IPS DF 6.9 (cell line): ENCODE results near the gene RCE1.

Experiments
- DNase-seq: peaks from one replicate; pipeline ENCODE4 v3.0.0-alpha.2; 2013; ENCODE audit warnings: low read depth, low spot score
- H3K27ac ChIP-seq: one replicate; pipeline ENCODE4 v1.5.1; 2013; ENCODE audit warnings: low read length, control low read depth
- H3K27me3 ChIP-seq: 2 replicates; pipeline ENCODE4 v1.6.1; 2013; ENCODE audit warnings: mild to moderate bottlenecking, low read length; ENCODE audit not compliant: control insufficient read depth, insufficient read depth
- H3K36me3 ChIP-seq: 2 replicates; pipeline ENCODE4 v1.6.1; 2013; ENCODE audit warnings: low read length; ENCODE audit not compliant: control insufficient read depth, insufficient read depth
- H3K4me1 ChIP-seq: 2 replicates; pipeline ENCODE4 v1.6.1; 2013; ENCODE audit warnings: low read length; ENCODE audit not compliant: control insufficient read depth, insufficient read depth
- H3K4me3 ChIP-seq: 2 replicates; pipeline ENCODE4 v1.5.1; 2013; ENCODE audit warnings: mild to moderate bottlenecking, low read length
- H3K9me3 ChIP-seq: 2 replicates; pipeline ENCODE4 v1.6.1; 2013; ENCODE audit warnings: low read length, inconsistent platforms; ENCODE audit not compliant: control insufficient read depth, insufficient read depth
- WGBS: extraction: QIAGEN DNeasy Blood & Tissue Kit; methylation state at CpG from one replicate; pipeline ENCODE4 v1.1.7; 2013; ENCODE audit warnings: mixed read lengths, missing lambda C conversion rate; ENCODE audit not compliant: insufficient read length, insufficient coverage; 5-methylcytosine and 5-hydroxymethylcytosine counted together

RCE1 gene

DNA sequence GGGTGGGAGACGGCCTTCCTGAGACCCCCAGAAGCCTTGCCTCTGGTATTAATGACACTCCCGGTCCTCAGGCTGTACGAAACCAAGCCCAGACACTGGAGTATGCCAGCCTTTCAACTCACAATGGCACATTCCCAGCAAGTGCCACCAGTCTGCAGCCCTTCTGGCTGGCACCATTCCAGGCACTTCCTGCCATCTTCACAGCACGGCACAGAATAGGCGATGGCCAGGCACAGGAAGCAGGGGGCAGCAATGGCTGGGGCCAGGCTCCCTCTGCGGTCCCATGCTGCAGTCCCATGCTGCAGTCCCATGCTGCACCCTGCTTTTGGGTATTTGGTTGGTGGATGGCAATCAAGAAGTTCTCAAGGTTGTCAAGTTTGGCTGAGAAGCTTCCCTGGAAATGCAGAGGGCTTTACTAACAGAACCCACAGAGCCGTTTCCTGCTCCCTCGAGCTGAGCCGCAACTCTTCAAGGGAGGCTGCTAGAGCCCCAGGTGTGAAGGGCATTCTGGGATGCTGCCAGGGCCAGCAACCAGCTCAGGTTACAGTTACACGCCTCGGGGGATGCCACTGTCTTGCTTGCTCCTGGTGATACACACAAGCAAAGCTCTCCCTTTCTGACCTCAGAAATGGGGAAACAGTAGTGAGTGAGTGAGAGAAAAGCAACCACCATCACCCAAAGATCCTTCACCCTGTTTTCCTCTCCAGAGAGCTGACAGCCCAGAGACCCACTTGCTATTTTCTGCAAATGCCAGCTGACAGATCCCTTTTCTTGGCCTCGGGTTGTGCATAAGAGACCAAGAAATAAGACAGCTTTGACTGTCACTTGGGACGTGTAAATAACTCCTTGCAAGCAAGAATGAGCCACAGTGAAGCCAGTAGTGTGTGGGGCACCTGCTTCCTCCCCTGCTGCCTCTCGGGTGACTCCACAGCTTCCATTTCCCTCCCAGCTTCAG, 37.5 kb downstream of the RCE1 start:
- Histone ChIP-seq H3K4me1 (no peaks in the 10 kb centered on the region; the same call in 1 of the 2 replicates), H3K27me3 (no peaks in the 10 kb centered on the region), H3K9me3 (no peaks in the 10 kb centered on the region), H3K36me3 (no peaks in the 10 kb centered on the region), H3K27ac (no peak overlapping the region), H3K4me3 (no peak overlapping the region)
- DNase-seq = no peak
- WGBS = no CpG with 5 or more reads among the region's 14 CpGs

DNA sequence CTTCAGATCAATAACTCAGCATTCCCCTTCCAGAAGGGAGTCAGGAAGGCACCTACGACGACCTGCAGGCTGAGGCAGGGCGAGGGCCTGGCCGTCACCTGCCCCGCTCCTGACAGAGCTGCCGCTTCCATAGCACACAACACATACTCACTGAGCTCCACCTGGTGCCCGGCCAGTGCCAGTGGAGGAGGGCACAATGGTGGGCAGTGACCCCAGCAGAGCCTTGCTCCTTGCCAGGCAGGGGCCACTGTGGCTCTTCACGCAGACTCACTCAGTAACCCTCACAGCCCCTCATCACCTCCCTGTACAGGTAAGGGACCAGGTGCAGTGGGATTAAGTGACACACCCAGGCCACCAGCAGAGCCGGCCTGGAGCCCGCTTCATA, 38.2 kb downstream of the RCE1 start:
- no CpG with 5 or more reads among the region's 10 CpGs for WGBS
- Histone ChIP-seq H3K4me3 (no peak overlapping the region), H3K27ac (no peak overlapping the region), H3K27me3 (no peaks in the 10 kb centered on the region), H3K36me3 (no peaks in the 10 kb centered on the region), H3K9me3 (no peaks in the 10 kb centered on the region), H3K4me1 (no peaks in the 10 kb centered on the region; the same call in 1 of the 2 replicates)
- no peak for DNase-seq

DNA sequence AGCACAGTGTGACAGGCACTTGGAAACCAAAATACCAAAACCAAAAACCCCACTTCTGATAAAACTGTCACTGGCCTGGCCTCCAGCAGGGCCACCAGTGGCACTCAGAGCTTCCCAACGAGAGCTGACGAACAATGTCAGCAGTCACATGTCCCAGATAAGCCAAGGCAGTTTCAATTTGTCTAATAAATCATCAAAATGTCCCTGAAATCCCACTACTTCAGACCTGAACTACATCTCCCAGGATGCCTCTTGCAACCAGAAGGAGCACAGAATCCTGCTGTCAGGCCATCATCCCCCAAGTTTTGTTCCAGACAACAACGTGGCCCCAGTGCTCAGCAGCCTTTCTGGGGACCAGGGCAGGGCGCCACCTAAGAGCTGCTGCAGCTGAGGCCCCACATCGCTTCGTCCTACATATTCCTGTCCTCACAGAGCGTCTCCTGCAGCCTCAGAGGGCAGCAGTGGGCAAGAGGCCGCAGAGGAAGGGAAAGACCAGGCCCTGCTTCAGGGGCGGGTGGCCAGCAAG, 38.7 kb downstream of the RCE1 start:
- no peaks in the 10 kb centered on the region for H3K27me3 ChIP-seq
- H3K4me3 ChIP-seq = no peak overlapping the region
- no peaks in the 10 kb centered on the region for H3K36me3 ChIP-seq
- no peaks in the 10 kb centered on the region; the same call in 1 of the 2 replicates for H3K4me1 ChIP-seq
- no CpG with 5 or more reads among the region's 9 CpGs for WGBS
- no peak for DNase-seq
- no peak overlapping the region for H3K27ac ChIP-seq
- H3K9me3 ChIP-seq = no peaks in the 10 kb centered on the region

- Histone ChIP-seq H3K4me3 (no peak overlapping the region), H3K36me3 (no peaks in the 10 kb centered on the region), H3K9me3 (no peaks in the 10 kb centered on the region), H3K27ac (no peak overlapping the region), H3K27me3 (no peaks in the 10 kb centered on the region), H3K4me1 (no peaks in the 10 kb centered on the region; the same call in 1 of the 2 replicates)
- DNase-seq = no peak
- no CpG with 5 or more reads among the region's 14 CpGs for WGBS
These were observed 39.3 kb downstream of the RCE1 start for GRCh38 chr11:66882561-66883015.

DNA sequence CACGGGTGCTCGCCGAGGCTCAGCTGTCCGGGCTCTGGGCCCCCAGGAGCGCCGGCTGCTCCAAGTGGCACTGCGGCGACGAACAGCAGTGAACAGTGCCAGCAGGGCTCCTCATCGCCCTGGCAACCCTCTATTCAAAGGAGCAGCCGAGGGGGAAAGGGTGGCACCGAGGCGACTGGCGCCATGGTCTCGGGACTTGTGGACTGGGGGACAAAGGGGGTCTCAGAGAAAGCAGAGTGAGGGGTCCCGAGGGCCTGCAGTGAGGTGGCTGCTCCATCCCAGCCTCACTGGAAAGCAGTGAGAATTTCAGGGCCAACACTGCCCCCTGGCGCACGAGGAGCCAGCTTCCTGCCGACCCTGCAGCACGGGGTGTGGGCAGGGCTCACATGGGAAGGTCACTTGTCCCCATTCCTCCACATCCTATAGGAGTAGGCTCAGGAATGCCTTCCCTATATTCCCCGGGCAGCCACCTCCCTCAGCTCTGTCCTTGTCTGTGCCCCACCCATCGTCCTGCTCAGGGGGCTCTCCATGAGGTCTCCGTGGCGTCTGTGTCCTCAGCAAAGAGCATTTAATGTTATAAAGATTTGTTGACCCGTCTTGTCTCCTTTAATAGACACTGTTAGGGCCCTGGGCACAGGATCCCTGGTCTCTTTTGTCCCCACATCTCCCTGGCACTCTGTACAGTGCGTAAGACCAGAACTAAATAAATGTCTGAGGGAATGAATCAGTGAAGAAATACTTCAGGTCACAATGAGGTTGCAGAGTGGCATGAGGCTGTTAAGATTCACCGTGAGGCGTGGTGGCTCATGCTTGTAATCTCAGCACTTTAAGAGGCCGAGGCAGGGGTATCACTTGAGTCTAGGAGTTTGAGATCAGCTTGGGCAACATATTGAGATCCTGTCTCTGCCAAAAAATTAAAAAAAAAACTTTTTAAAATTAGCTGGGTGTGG, 40.0 kb downstream of the RCE1 start:
- H3K36me3 ChIP-seq = no peaks in the 10 kb centered on the region
- H3K27ac ChIP-seq = no peak overlapping the region
- no peaks in the 10 kb centered on the region for H3K27me3 ChIP-seq
- no peak overlapping the region for H3K4me3 ChIP-seq
- peak; percentile 58 for DNase-seq
- no peaks in the 10 kb centered on the region; the same call in 1 of the 2 replicates for H3K4me1 ChIP-seq
- WGBS = no CpG with 5 or more reads among the region's 29 CpGs
- no peaks in the 10 kb centered on the region for H3K9me3 ChIP-seq

DNA sequence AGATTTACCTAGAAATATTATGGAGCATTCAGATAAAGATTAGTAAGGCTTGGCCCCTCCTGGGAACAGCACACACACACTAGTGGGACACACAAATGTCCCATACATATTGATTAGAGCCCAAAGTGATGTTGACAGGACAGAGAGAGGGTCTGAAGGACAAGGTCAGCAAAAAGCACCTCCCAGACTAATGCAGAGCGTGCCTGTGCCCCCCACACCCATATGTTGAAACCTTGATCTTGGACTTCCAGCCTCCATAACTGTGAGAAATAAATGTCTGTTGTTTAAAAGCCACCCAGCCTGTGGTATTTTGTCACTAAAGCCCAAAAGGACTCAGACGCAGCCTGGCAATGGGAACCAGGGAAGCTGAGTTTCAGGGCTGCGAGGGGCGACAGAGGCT, 41.2 kb downstream of the RCE1 start:
- no peaks in the 10 kb centered on the region; the same call in 1 of the 2 replicates for H3K4me1 ChIP-seq
- H3K27me3 ChIP-seq = no peaks in the 10 kb centered on the region
- no peaks in the 10 kb centered on the region for H3K36me3 ChIP-seq
- no peak overlapping the region for H3K27ac ChIP-seq
- no peak overlapping the region for H3K4me3 ChIP-seq
- no peaks in the 10 kb centered on the region for H3K9me3 ChIP-seq
- DNase-seq = no peak
- WGBS = no CpG with 5 or more reads among the region's 4 CpGs

GRCh38 chr11:66885469-66885868, 42.2 kb downstream of the RCE1 start:
- H3K4me1 ChIP-seq = no peaks in the 10 kb centered on the region; the same call in 1 of the 2 replicates
- H3K27me3 ChIP-seq = no peaks in the 10 kb centered on the region
- H3K4me3 ChIP-seq = no peak overlapping the region
- H3K36me3 ChIP-seq = no peaks in the 10 kb centered on the region
- no peaks in the 10 kb centered on the region for H3K9me3 ChIP-seq
- WGBS = no CpG with 5 or more reads among the region's 4 CpGs
- no peak overlapping the region for H3K27ac ChIP-seq
- DNase-seq = no peak

DNA sequence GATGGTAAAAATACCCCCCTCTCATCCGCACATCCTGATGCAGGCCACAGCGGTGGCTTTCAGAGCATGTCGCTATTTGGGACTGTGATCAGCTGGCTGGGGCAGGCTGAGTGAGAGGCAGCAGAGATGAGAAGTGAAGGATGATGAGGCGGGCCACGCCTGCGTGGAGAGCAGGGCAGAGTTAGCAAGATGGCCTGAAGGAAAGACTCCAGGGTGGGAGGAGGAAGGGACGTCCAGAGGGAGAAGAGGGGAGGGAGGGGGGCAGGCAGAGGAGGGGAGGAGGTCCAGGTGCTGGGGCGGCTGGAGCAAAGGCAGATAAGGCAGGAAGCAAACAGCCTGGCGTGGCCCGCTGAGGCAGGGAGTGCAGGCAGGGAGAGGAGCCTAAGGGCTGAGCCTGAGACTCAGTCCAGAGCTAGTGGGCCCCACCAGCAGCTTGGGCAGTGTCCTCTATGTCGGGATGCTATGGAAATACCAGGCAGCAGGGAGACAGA, 42.8 kb downstream of the RCE1 start:
- no peak overlapping the region for H3K4me3 ChIP-seq
- WGBS = no CpG with 5 or more reads among the region's 11 CpGs
- no peaks in the 10 kb centered on the region for H3K4me1 ChIP-seq
- H3K36me3 ChIP-seq = no peaks in the 10 kb centered on the region
- DNase-seq = no peak
- no peak overlapping the region for H3K27ac ChIP-seq
- no peaks in the 10 kb centered on the region for H3K9me3 ChIP-seq
- H3K27me3 ChIP-seq = no peaks in the 10 kb centered on the region

DNA sequence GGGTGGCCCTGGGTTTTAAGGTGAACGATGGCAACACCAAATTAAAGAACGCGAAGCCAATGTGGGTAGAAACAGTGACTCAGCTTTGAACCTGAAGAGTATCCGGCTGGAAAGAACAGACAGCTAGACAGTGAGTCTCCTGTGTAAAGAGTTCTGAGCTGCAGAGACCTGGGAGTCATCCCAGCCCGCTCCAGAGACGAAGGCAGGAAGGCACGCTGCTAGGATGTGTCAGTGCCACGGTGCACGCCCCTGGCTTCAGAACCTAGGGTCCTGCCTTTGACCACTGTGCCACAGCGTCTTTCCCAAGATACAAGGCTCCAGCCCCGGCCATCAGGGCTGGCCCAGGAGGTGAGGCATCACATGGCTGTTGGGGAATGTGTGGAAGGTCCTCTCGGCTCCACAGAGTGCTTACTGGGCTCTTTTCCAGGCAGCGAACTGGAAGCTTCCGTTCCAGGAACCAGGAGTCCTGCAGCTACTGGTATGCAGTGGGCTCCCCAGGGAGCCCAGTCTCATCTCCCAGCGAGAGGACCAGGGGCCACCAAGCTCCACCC, 43.5 kb downstream of the RCE1 start:
- Histone ChIP-seq H3K27me3 (no peaks in the 10 kb centered on the region), H3K27ac (no peak overlapping the region), H3K9me3 (no peaks in the 10 kb centered on the region), H3K4me1 (no peaks in the 10 kb centered on the region), H3K4me3 (no peak overlapping the region), H3K36me3 (no peaks in the 10 kb centered on the region)
- no peak for DNase-seq
- WGBS = no CpG with 5 or more reads among the region's 15 CpGs

DNA sequence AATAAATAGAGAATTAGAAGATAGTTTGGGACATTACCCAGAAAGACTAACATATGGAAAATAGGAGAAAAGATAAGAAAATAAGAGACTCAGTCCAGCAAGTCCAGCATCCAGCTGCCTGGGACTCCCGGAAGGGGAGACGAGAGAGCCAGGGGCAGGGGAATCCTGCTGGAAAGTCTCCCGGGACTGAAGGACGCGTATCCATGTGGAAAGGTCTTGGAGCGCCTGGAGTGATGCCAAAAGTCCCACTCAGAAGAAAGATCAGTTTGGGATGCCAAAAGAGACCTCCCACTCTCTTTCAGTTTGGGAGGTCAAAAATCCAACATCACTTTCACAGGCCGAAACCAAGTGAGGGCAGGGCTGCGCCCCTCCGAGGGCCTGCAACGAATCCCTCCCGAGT, 44.3 kb downstream of the RCE1 start:
- Histone ChIP-seq H3K4me1 (no peaks in the 10 kb centered on the region), H3K9me3 (no peaks in the 10 kb centered on the region), H3K36me3 (no peaks in the 10 kb centered on the region), H3K27ac (no peak overlapping the region), H3K4me3 (no peak overlapping the region), H3K27me3 (no peaks in the 10 kb centered on the region)
- no CpG with 5 or more reads among the region's 11 CpGs for WGBS
- no peak for DNase-seq
